Measurements from ENCODE around the gene ANHX.

The ANHX gene

GRCh38 chr12:133180669-133181068 lies 55.0 kb downstream of the ANHX start:
- peak in 2 of 11 experiments; percentile 34 to 60; a peak in 2 of 22 replicates for TF ChIP-seq Cebpa-rat (IDR thresholded peaks at IDR 0.05)
- Histone ChIP-seq H3K9ac (no peak overlapping the region), H3K36me3 (peaks cover 32 to 41% (median 35%) of the 10 kb centered on the region in 11 experiments), H3K27me3 (no peaks in the 10 kb centered on the region), H4K20me1 (no peaks in the 10 kb centered on the region), H3K4me2 (no peak overlapping the region), H3K4me3 (peak overlapping the region in 9 of 10 experiments; percentile 75 to 98 (median 92); a peak in 11 of 20 replicates), H3K27ac (peak overlapping the region in 1 of 11 experiments; percentile 80; a peak in 1 of 22 replicates), H3K4me1 (peaks cover 6 to 10% (median 8%) of the 10 kb centered on the region in 10 experiments; a peak in 15 of 20 replicates), H3K9me3 (replicated peaks in 1 of 11) (peaks cover 89 to 100% (median 98%) of the 10 kb centered on the region in 11 experiments)

- no peak for TF ChIP-seq Cebpa-rat (IDR thresholded peaks at IDR 0.05)
Measured at GRCh38 chr12:133174901-133175300, 60.8 kb downstream of the ANHX start.

GRCh38 chr12:133172491-133172890 lies 63.2 kb downstream of the ANHX start:
- Histone ChIP-seq H3K9me3 (replicated peaks in 1 of 11) (peaks cover 98 to 100% (median 100%) of the 10 kb centered on the region in 11 experiments), H3K36me3 (no peaks in the 10 kb centered on the region; a peak in 1 of 22 replicates)
- no peak for TF ChIP-seq Cebpa-rat (IDR thresholded peaks at IDR 0.05)

More at GRCh38 chr12:133174901-133175300, 60.8 kb downstream of the ANHX start:
- Histone ChIP-seq H3K27me3 (no peaks in the 10 kb centered on the region), H3K4me2 (no peak overlapping the region), H3K9ac (no peak overlapping the region), H3K9me3 (replicated peaks in 1 of 11) (peaks cover 98 to 100% (median 100%) of the 10 kb centered on the region in 11 experiments), H3K4me1 (no peaks in the 10 kb centered on the region), H3K36me3 (no peaks in the 10 kb centered on the region; a peak in 1 of 22 replicates), H4K20me1 (no peaks in the 10 kb centered on the region), H3K4me3 (no peak overlapping the region), H3K27ac (no peak overlapping the region)

More at GRCh38 chr12:133172491-133172890, 63.2 kb downstream of the ANHX start:
- H3K4me1 ChIP-seq = no peaks in the 10 kb centered on the region
- no peak overlapping the region for H3K9ac ChIP-seq
- H3K4me2 ChIP-seq = no peak overlapping the region
- no peak overlapping the region for H3K4me3 ChIP-seq
- no peaks in the 10 kb centered on the region for H3K27me3 ChIP-seq
- H3K27ac ChIP-seq = no peak overlapping the region
- no peaks in the 10 kb centered on the region for H4K20me1 ChIP-seq

Data from BLaER1 treated with 17β-estradiol and CSF1 and Interleukin-3, amounts not matched to agents 10 nM and 100 nM (cell line).